PC-3 (cell line): ENCODE data around the gene EIPR1. TPM values are rescaled to one million over a fixed set of nuclear protein-coding genes. Genes with fewer than 3 reads are reported as not detected.

Experiments used
- ATAC-seq: fragments of 200-7000 bp; cut with Tn5 transposase; 2 replicates; pipeline ENCODE4 v1.9.1; 2020; ENCODE audit warnings: mild to moderate bottlenecking, moderate library complexity
- BruUV-seq: library from RNA; stranded (reverse); fragments of 400-500 nt; replicated peaks from 2 replicates; lab custom pipeline; 2021; lab: Mats Ljungman, UMichigan
- CTCF ChIA-PET: fragments of 300-600 bp; sonication (Branson Sonifier 250); formaldehyde crosslinking; loops from one replicate; lab custom pipeline; 2022; ENCODE audit warnings: antibody characterized with exemption; lab: Charles Lee
- POLR2A ChIA-PET: fragments of 300-600 bp; sonication (Branson Sonifier 250); formaldehyde crosslinking; loops from one replicate; lab custom pipeline; 2022; ENCODE audit warnings: antibody characterized with exemption; ENCODE audit not compliant: unreplicated experiment; lab: Charles Lee
- DNase-seq: peaks from one replicate; pipeline ENCODE4 v3.0.0-alpha.2; 2015
- H2AFZ ChIP-seq: fragments of 300-600 bp; sonication (generic); 2 replicates; pipeline ENCODE4 v1.6.0; 2016; ENCODE audit warnings: antibody characterized with exemption, low read length
- H3F3A ChIP-seq: fragments of 300-600 bp; sonication (generic); one replicate; pipeline ENCODE4 v1.6.0; 2017; ENCODE audit warnings: antibody characterized with exemption, low read length, control low read depth, mild to moderate bottlenecking; ENCODE audit not compliant: unreplicated experiment
- H3K27ac ChIP-seq: fragments of 300-600 bp; sonication (generic); 2 replicates; pipeline ENCODE4 v1.5.1; 2016; ENCODE audit warnings: mild to moderate bottlenecking, low read length
- H3K27me3 ChIP-seq: fragments of 300-600 bp; sonication (generic); 2 replicates; pipeline ENCODE4 v1.6.1; 2016; ENCODE audit warnings: low read length, mixed read lengths
- H3K36me3 ChIP-seq: fragments of 300-600 bp; sonication (generic); 2 replicates; pipeline ENCODE4 v1.6.1; 2016; ENCODE audit warnings: low read depth, mixed run types, low read length, mixed read lengths
- H3K4me1 ChIP-seq: fragments of 300-600 bp; sonication (generic); 2 replicates; pipeline ENCODE4 v1.5.1; 2016; ENCODE audit warnings: low read length; ENCODE audit not compliant: insufficient read depth
- H3K4me2 ChIP-seq: fragments of 300-600 bp; sonication (generic); 2 replicates; pipeline ENCODE4 v1.6.0; 2016; ENCODE audit warnings: low read length
- H3K4me3 ChIP-seq: fragments of 300-600 bp; sonication (generic); 2 replicates; pipeline ENCODE4 v1.5.1; 2016; ENCODE audit warnings: mild to moderate bottlenecking, low read length, mixed read lengths
- H3K79me2 ChIP-seq: fragments of 300-600 bp; sonication (generic); 2 replicates; pipeline ENCODE4 v1.6.1; 2017; ENCODE audit warnings: low read length, mixed read lengths
- H3K9ac ChIP-seq: fragments of 300-600 bp; sonication (generic); 2 replicates; pipeline ENCODE4 v1.6.0; 2016; ENCODE audit warnings: mild to moderate bottlenecking, low read length
- H3K9me2 ChIP-seq: fragments of 300-600 bp; sonication (generic); replicated peaks from 2 replicates; pipeline ENCODE4 v1.6.1; 2016; ENCODE audit warnings: mixed run types, low read length, mixed read lengths
- H3K9me3 ChIP-seq: fragments of 300-600 bp; sonication (generic); 2 replicates; pipeline ENCODE4 v1.6.1; 2016; ENCODE audit warnings: low read length, mixed read lengths
- H4K20me1 ChIP-seq: fragments of 300-600 bp; sonication (generic); 2 replicates; pipeline ENCODE4 v1.6.1; 2016; ENCODE audit warnings: low read length, mixed read lengths
- EZH2 ChIP-seq: fragments of 300-600 bp; sonication (generic); IDR thresholded peaks from one replicate; pipeline ENCODE4 v1.6.1; 2017; ENCODE audit warnings: antibody characterized with exemption, mild to moderate bottlenecking, low read length; ENCODE audit not compliant: unreplicated experiment
- EZH2phosphoT487 ChIP-seq: fragments of 300-600 bp; sonication (generic); IDR thresholded peaks from 2 replicates; pipeline ENCODE4 v1.6.1; 2018; ENCODE audit warnings: mild to moderate bottlenecking, antibody characterized with exemption, low read length, borderline replicate concordance
- intact Hi-C: fragments of 100-400 bp; cut with micrococcal nuclease; formaldehyde crosslinking; loops from 2 replicates; pipeline ENCODE4 v1.9.0; 2023
- total RNA-seq: library from RNA; depleted of rRNA; stranded (reverse); fragments of >200 nt; gene quantifications from 2 replicates; pipeline ENCODE4 v1.2.3, GENCODE V29; 2014
- TF ChIP-seq, protein P1 (sequence below): fragments of 300-600 bp; sonication (generic); conservative IDR thresholded peaks from 2 replicates; pipeline ENCODE4 v1.5.1; 2017; ENCODE audit warnings: antibody characterized with exemption, low read depth, mild to moderate bottlenecking, low read length

Gene EIPR1
- total RNA-seq, 1 experiment from 2014 or later = 90.1 TPM

DNA sequence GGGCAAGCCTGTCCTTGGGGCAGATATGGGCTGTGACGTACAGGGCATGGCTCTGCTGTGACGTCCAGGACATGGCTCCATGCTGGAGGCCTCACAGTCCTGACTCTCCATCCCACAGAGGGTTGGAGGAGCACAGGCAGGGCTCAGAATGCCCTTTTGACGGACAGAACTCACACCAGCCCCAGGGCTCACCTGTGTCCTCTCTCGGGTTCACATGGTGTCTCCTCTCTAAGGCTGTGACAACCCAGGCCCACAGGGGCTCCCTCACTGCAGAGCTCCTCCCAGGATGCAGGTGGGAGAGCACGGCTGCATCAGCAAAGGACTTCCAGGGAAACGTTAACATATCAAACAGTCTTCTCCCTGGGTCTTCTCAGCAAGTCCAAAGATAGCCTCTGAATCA lies 133.8 kb downstream of the EIPR1 start:
- Histone ChIP-seq H3K79me2 (no peaks in the 10 kb centered on the region), H3K9me2 (no peaks in the 10 kb centered on the region), H3K27me3 (no peaks in the 10 kb centered on the region), H3K9ac (no peak overlapping the region), H3K27ac (no peak overlapping the region), H3K36me3 (0 out of 2 replicates have a peak, but pooled peaks cover 2% of the 10 kb centered on the region), H3K9me3 (0 out of 2 replicates have a peak, but pooled peaks cover under 1% of the 10 kb centered on the region), H3K4me2 (no peak overlapping the region), H3K4me1 (no peaks in the 10 kb centered on the region), H3F3A (no peaks in the 10 kb centered on the region), H3K4me3 (no peak overlapping the region), H4K20me1 (no peaks in the 10 kb centered on the region), H2AFZ (no peak overlapping the region)
- TF ChIP-seq EZH2phosphoT487 (no peak), EZH2 (no peak)
- TF ChIP-seq, protein P1, sequence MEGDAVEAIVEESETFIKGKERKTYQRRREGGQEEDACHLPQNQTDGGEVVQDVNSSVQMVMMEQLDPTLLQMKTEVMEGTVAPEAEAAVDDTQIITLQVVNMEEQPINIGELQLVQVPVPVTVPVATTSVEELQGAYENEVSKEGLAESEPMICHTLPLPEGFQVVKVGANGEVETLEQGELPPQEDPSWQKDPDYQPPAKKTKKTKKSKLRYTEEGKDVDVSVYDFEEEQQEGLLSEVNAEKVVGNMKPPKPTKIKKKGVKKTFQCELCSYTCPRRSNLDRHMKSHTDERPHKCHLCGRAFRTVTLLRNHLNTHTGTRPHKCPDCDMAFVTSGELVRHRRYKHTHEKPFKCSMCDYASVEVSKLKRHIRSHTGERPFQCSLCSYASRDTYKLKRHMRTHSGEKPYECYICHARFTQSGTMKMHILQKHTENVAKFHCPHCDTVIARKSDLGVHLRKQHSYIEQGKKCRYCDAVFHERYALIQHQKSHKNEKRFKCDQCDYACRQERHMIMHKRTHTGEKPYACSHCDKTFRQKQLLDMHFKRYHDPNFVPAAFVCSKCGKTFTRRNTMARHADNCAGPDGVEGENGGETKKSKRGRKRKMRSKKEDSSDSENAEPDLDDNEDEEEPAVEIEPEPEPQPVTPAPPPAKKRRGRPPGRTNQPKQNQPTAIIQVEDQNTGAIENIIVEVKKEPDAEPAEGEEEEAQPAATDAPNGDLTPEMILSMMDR = no peak
- ChIA-PET CTCF (no interaction called here), POLR2A (no interaction called here)
- DNase-seq (no peak), ATAC-seq (no peak)
- intact Hi-C loops = no loop called here
- no TSS peak for BruUV-seq

DNA sequence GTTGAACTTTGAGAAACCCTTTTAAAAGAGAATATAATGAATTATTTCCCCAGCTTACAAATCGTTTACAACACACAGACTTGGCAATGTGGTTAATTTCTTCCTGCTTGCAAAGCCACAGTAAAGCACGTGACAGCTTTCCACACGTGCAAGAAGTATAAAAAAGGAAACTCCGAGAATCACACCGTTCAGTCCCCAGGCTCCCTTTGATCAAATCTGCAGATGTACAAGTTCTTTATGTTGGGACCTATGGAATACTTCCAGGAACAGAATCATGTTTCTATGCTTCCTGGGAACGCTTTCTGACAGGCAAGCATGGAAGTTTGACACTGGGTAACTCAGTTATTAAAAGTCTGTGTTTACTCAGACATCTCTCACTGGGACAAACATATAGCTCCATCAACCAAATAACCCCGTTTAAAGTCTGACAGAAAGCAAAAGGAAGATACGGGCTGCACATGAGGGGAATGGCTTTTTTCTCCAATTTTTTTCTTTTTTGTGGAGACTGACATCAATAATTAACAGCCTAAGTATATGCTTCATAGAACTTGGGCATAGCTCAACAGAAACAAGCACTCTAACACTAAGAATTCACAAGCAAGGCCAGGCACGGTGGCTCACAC lies 134.8 kb downstream of the EIPR1 start:
- POLR2A ChIA-PET = no interaction called here
- DNase-seq (no peak), ATAC-seq (no peak)
- Histone ChIP-seq H2AFZ (no peak overlapping the region), H3K9me2 (no peaks in the 10 kb centered on the region), H3F3A (no peaks in the 10 kb centered on the region), H3K9me3 (no peaks in the 10 kb centered on the region), H3K4me2 (no peak overlapping the region), H3K9ac (no peak overlapping the region), H3K4me1 (no peaks in the 10 kb centered on the region), H3K36me3 (no peaks in the 10 kb centered on the region), H3K27me3 (no peaks in the 10 kb centered on the region), H3K27ac (no peak overlapping the region), H3K4me3 (no peak overlapping the region), H3K79me2 (no peaks in the 10 kb centered on the region), H4K20me1 (no peaks in the 10 kb centered on the region)
- intact Hi-C loops = no loop called here
- CTCF ChIA-PET = no interaction called here
- no TSS peak for BruUV-seq
- TF ChIP-seq EZH2phosphoT487 (no peak), EZH2 (no peak)
- TF ChIP-seq, protein P1 = no peak

DNA sequence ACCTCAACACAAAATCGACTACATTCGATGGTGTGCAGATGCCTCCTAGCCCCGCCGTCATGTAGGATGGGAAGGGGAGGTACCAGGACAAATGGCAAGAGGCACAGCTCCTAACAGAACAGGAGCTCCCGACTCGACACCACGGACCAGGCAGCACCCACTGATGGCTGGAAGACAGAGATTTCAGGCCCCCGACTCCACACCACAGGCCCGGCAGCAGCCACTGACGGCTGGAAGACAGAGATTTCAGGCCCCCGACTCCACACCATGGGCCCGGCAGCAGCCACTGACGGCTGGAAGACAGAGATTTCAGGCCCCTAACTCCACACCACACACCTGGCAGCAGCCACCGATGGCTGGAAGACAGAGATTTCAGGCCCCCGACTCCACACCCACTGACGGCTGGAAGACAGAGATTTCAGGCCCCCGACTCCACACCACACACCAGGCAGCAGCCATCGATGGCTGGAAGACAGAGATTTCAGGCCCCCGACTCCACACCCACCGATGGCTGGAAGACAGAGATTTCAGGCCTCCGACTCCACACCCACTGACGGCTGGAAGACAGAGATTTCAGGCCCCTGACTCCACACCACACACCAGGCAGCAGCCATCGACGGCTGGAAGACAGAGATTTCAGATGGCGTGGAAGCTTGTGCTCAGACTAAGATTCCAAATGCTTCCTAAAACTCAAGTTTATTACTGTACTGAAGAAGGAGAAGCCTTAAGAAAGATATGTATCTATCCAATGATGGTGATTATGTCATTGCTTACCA lies 135.5 kb downstream of the EIPR1 start:
- Histone ChIP-seq H3K4me2 (no peak overlapping the region), H3K36me3 (no peaks in the 10 kb centered on the region), H2AFZ (no peak overlapping the region), H3K4me3 (no peak overlapping the region), H4K20me1 (no peaks in the 10 kb centered on the region), H3K4me1 (no peaks in the 10 kb centered on the region), H3K79me2 (no peaks in the 10 kb centered on the region), H3K9ac (no peak overlapping the region), H3K27ac (no peak overlapping the region), H3K9me2 (no peaks in the 10 kb centered on the region), H3K9me3 (no peaks in the 10 kb centered on the region), H3K27me3 (no peaks in the 10 kb centered on the region), H3F3A (no peaks in the 10 kb centered on the region)
- ATAC-seq (no peak), DNase-seq (no peak)
- ChIA-PET CTCF (no interaction called here), POLR2A (no interaction called here)
- intact Hi-C loops = no loop called here
- BruUV-seq = no TSS peak
- TF ChIP-seq, protein P1 = no peak
- no peak for TF ChIP-seq EZH2phosphoT487
- TF ChIP-seq EZH2 = no peak
